Kidney capillary endothelial cell (primary cell): ENCODE results near the gene SET.
A peak's percentile ranks its signal among the peaks of the same experiment; 100 is the strongest.

Experiments
- DNase-seq: peaks from one replicate; pipeline ENCODE4 v3.0.0-alpha.2; 2018; ENCODE audit warnings: low spot score

Gene SET

GRCh38 chr9:128731093-128731492 is 42.1 kb downstream of the SET start:
- no peak for DNase-seq

- DNase-seq = no peak
These were observed 42.7 kb downstream of the SET start for GRCh38 chr9:128731691-128732090.

- DNase-seq = no peak
These were observed 43.6 kb downstream of the SET start for GRCh38 chr9:128732576-128732975.

DNA sequence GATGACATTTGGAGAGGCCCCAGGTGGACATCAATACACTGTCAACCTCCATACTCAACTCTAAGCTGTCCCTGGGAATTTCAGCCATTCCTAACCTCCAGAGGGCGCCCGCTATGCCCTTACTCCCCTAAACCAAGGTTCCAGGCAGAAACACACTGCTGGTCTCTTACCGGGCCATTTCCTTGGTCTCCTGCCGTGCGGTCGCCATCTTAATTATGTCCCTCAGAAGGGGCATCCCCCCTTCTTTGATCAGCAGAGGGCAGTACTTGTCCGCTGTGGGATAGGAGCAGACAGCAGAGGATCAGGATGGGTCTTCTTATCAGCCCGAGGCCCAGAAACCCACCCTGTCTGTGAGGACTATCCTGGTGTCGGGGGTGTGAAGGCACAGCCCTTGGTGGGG is 44.2 kb downstream of the SET start:
- peak; percentile 86 for DNase-seq

GRCh38 chr9:128735373-128735772 is 46.4 kb downstream of the SET start:
- no peak for DNase-seq

GRCh38 chr9:128742401-128742800 is 53.4 kb downstream of the SET start:
- DNase-seq = no peak

DNA sequence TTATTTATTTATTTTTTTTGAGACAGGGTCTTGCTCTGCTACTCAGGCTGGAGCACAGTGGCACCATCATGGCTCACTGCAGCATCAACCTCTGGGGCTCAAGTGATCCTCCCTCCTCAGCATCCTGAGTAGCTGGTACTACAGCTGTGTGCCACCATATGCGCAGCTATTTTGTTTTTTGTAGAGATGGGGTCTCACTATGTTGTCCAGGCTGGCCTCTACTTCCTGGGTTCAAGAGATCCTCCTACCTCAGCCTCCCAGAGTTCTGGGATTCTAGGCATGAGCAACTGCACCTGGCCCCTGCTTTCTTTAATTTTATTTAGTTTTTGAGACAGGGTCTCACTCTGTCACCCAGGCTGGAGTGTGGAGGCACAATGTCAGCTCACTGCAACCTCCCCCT is 54.4 kb downstream of the SET start:
- no peak for DNase-seq
